Activated effector memory CD4-positive, alpha-beta T cell treated with anti-CD3 and anti-CD28 coated beads, Interleukin-2, amount 50 U/mL, for 16 hours (primary cell): ENCODE measurements around the gene MRPS18A.
A peak's percentile ranks its signal among the peaks of the same experiment; 100 is the strongest.

Experiments
- DNase-seq: peaks from one replicate; pipeline ENCODE4 v3.0.0-alpha.2; 2020

The MRPS18A gene

GRCh38 chr6:43630980-43631619 is 56.5 kb downstream of the MRPS18A start:
- DNase-seq = no peak

DNA sequence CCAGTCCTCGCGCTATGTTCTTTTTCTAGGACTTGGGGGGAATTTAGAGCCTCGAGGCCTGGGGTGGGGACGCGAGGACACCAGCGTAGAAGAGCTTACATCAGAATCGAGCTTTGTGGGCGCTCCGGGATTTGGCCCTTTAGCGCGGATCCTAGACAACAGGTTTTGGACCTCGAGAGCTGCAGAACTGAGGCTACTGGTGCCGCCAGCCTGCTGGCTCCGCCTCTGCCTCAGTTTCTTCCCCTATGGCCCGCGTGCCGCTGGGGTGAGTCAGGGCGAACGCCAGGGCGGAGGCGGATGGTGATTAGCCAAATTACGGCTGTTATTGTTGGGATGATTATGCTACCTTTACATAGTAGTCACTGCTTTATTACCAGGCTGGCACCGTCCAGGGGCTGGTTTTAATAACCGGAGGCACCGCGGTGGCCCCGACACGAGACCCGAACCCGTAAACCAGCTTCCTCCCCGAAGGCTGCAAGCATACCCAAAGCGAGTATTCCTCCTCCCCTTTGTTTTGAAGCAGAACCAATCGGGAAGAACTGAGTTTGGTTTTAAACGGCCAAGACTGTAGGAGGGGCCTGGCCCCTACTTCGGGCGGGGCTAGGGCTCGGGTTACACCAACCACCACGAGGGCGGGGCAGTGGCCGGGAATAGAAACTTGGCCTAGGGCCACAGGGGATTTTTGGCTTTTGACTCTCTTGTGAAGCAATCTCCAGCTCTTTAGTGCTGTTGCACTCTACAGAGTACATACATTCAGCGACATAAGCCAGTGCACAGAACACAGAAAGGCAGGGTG is 57.9 kb downstream of the MRPS18A start:
- DNase-seq = peak; percentile 96

DNA sequence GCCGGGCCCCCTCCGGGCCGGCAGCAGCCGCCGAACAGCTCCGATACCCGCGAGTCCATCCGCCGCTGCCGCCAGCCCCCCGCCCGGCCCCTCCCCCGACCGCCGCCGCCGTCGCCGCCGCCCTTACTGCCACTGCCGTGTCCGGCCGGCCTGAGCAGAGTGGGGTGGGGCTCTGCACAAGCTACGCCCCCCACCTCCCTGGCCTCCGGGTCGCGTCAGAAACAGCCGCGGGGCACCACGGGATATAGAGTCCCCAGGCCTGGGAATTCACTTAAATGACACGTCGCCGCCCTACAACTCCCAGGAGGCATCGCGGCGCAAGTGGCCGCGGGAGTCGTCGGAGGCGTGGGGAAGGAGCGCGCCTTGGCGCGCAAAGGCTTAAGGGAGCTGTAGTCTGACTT is 58.5 kb downstream of the MRPS18A start, which contains the start of gene GTPBP2:
Gene GTPBP2, minus strand, starts transcription at position 161 of the 401 bp plus-strand sequence. Its CDS starts 102 bp downstream, at position 59.
- peak; percentile 99 for DNase-seq

- peak; percentile 81 for DNase-seq
Measured at GRCh38 chr6:43628393-43629103, 59.0 kb downstream of the MRPS18A start.

- peak; percentile 58 for DNase-seq
Measured at GRCh38 chr6:43627008-43627825, 60.4 kb downstream of the MRPS18A start.

DNA sequence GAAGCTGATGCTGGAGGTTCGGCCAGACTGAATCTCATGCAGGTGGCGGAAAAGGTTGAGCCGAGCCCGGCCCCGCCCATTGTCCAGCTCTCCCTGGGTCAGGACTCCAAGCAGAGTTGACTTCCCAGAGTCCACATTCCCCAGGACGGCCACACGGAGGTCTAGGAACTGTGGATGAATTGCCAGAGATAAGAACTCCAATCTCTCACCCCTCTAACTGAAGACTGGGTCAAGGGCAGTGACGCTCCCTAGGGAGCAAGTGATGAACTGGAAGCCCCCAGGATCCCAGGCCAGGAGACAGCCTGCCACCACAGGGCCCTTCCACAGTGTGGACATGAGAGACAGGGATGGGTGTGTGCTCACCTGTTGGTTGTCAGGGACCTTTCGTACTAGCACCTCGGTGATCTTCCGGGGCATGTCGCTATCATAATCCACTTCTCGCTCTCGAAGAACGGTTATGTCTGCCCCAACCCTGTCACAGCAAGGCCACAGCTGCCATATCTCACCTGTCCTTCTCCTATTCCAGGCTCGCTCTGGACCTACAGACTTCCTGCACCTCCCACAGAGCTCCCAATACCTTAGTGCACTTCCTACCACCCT is 62.1 kb downstream of the MRPS18A start:
- DNase-seq = peak; percentile 54

- DNase-seq = peak; percentile 58
Measured at GRCh38 chr6:43624786-43625288, 62.8 kb downstream of the MRPS18A start.

GRCh38 chr6:43623880-43624785 is 63.5 kb downstream of the MRPS18A start:
- peak; percentile 52 for DNase-seq

GRCh38 chr6:43622541-43622940 is 65.0 kb downstream of the MRPS18A start:
- peak; percentile 50 for DNase-seq

- no peak for DNase-seq
Measured at GRCh38 chr6:43621836-43622180, 65.8 kb downstream of the MRPS18A start.
